Activated CD4-positive, alpha-beta T cell treated with anti-CD3 and anti-CD28 coated beads, Interleukin-10, Interleukin-2, amounts not matched to agents 100 ng/mL and 50 ng/mL, durations not matched to agents 16 hours and 8 hours (primary cell): ENCODE data around the gene RNF181.
"Not testable (repeated sequence)": the region's sequence is repeated elsewhere in the genome, so short reads cannot be mapped to it uniquely, and the experiment has no call there.

ENCODE experiments used
- DNase-seq: peaks from one replicate; pipeline ENCODE4 v3.0.0-alpha.2; 2020

Gene RNF181

GRCh38 chr2:85596486-85597143 is 1.1 kb downstream of the RNF181 start:
- no peak for DNase-seq

DNA sequence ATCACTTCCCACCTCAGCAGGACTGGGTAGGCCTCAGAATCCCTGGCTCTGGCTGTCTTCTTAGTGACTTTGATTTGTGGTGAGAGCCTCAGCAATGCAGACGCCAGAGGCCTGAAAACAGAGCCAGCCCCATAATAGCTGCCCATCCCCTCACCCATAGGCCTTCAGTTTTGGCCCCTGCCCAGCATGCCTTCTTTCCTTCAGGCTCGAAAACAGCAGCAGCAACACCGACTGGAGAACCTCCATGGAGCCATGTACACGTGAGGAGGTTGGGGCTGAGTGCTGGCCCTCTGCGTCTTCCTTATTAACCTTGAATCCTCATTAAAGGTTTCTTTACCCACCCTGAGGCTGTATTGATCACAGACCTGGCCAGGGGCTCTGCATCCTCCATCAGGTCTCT is 1.7 kb downstream of the RNF181 start:
- DNase-seq, result no peak

GRCh38 chr2:85598594-85599340 is 3.2 kb downstream of the RNF181 start:
- no peak for DNase-seq

- no peak for DNase-seq
Observed at GRCh38 chr2:85599468-85600234, 4.1 kb downstream of the RNF181 start.

DNA sequence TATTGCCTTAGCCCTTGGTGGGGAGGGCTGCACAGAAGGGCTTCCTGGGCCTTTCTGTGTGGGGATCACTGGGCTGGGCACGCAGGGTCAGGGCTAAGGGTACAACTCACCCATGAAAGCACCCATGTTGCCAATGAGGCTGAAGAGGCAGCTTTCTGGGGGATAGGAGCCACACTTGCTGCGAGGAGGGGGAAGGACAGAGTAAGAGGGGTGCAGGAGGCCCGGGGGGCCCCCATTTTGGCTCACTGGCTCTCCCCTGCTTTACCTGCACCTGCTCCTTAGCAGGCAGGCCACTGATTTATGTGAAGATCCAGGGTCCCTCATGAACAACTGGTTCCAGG is 4.7 kb downstream of the RNF181 start:
- no peak for DNase-seq

DNA sequence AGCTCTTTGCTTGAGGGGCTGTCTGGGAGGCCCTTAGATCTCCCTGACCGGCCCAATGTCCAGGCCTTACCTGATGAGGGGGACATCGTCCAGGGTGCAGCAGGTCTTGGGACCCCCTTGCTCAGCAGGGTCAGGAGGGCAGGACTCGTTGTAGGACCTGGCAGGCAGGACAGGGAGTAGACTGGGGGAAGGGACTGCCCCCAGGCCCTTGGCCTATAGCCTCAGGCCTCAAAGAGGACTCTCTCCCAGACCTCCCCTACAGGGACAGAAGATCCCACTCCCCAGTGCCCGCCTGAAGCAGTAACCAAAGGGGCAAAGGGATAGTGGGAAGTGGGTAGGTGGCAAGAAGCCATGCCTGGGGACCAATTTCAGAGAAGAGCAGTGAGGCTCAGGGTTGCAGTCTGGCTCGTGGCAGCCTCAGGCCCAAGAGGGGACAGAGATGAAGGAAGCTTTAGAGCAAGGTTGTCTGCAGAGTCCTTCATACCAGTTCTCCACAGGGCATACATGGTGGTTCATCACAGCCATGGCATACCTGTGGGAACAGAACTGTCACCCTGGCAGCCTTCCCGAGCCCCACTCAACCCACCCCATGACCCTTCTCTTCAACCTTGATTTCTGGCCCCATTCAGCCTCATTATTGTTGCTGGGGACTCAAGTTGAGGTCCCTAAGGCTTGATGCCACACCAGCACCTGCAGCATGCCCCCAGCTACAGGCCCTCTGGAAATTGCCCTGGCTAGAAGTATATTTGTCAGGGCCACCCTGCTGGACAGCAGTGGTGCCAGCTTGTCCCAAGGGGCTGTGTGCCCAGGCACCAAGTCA is 5.6 kb downstream of the RNF181 start:
- DNase-seq, result no peak

GRCh38 chr2:85601771-85602475 is 6.4 kb downstream of the RNF181 start:
- DNase-seq, result no peak

DNA sequence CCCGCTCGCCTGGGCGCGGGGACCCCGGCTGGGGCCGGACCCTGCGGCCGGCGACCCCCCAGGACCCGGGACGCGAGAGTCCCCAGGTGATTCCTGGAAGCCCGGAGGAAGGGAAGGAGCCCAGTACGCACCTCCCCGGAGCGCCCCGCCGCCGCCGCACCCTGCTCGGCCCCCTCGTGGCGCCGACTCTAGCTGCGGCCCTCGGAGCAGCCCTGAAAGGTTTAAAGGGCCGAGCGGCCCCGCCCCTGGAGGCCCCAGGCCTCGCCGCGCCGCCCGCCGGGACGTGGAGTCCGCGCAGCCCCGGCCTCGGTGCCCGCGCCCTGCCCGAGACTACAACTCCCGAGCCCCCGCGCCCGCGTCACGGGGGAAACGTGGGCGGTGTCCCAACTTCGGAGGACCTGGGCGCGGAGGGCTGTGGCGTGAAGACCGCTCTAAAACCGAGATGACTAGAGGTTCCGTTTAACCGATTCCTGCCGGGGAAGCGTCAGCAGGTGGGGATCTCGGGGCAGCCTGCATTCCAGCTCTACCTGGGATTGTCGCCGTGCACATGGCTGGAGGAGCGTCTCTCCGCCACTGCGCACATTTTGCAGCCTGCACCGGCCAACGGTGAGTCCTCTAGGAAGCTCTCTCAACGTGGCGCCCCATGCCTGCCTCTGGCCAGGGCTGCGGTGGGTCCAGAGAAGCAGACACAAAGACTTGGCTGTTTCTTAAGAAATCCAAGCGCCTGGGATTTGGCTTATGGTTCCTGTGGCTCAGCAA is 7.1 kb downstream of the RNF181 start, which contains the start of gene TMEM150A:
TMEM150A (minus strand) TSS at position 223 of the 759 bp plus-strand sequence. CDS start 750 bp downstream, outside the sequence.
- DNase-seq, result peak; percentile 90

- not testable (repeated sequence) for DNase-seq
Observed at GRCh38 chr2:85604133-85604444, 8.5 kb downstream of the RNF181 start.

- DNase-seq, result no peak
Observed at GRCh38 chr2:85604568-85605339, 9.2 kb downstream of the RNF181 start.

GRCh38 chr2:85605406-85606115 is 10.0 kb downstream of the RNF181 start:
- no peak for DNase-seq

DNA sequence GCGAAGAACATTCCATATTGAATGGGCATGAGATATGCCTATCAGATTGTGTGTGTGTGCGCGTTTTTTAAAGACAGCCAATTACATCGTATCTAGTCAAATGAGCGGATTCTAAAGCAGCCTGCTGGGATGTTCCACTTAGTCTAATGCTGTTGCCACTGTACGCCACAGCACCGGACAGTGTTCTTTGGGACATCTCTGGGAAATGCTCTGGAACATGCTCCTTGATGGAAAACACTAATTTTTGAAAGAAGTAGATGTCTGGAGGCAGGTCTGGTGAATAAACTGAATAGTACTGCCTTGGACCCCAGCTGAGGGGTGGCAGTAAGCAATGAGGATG is 10.5 kb downstream of the RNF181 start:
- no peak for DNase-seq

GRCh38 chr2:85607268-85608215 is 12.0 kb downstream of the RNF181 start:
- no peak for DNase-seq

DNA sequence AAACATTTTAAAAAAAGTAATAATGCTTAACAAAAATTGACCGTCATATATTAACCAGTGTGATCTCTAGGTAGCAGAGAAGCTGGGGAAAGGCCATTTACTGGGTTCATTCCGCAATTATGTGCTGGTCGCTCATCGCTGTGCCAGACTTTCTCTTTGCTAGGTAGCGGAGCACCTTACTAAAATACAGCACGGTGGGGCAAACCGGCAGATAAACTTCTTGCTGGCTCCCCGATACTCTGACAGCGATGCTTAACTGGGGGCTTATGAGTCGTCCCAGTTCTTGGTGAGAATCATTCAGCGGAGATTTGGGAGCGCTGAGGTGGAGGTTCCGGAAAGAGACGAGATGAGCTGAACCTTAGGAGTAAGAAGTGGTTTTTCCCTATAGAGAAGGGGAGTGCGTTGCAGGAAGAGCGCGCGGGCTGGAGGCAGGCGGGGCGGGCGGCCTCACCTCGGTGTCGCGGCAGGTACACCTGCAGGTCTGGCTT is 15.7 kb downstream of the RNF181 start:
- DNase-seq, result no peak

DNA sequence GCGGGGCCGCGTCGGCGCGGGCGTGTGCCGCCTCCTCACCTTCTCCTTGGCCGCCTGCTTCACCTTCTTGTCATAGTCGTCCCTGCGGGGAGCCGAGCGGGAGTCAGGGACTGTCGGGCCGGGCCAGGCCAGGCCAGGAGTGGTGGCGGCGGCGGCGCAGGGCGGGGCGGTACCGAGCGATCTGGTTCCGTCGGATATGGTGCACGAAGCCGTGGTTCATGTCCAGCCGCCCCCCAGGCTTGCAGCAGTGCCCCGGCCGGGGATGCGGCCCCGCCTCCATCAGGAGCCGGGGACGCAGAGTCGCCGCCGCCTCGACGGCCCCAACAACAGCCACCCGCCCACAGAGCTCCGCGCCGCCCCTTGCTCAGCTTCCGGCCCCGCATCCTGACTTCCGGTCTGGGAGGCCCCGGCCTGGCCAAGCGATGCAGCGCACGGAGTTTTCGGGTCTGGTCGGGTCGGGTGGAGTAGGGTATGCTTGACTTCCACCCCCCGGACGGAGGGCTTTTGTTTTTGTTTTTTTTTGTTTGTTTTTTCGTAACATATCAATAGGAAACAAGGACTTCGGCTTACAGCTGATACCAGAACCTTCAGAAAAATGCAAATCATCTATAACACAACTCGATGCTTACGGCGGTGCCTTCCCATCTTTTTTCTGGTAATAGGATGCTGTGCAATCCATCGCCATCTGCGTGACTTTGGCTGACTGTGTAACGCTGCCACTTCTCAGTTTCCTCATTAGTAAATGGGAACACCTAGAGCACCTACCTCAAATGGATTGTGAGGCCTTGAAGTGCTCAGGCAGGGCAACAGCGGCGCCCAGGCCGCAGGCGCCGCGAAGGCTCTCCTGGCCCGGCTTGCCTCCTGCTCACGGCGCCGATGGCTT is 16.4 kb downstream of the RNF181 start, which contains the start of gene C2orf68:
C2orf68 (minus strand) TSS at position 362 of the 883 bp plus-strand sequence; CDS start at position 280, 82 bp downstream.
- peak; percentile 93 for DNase-seq

DNA sequence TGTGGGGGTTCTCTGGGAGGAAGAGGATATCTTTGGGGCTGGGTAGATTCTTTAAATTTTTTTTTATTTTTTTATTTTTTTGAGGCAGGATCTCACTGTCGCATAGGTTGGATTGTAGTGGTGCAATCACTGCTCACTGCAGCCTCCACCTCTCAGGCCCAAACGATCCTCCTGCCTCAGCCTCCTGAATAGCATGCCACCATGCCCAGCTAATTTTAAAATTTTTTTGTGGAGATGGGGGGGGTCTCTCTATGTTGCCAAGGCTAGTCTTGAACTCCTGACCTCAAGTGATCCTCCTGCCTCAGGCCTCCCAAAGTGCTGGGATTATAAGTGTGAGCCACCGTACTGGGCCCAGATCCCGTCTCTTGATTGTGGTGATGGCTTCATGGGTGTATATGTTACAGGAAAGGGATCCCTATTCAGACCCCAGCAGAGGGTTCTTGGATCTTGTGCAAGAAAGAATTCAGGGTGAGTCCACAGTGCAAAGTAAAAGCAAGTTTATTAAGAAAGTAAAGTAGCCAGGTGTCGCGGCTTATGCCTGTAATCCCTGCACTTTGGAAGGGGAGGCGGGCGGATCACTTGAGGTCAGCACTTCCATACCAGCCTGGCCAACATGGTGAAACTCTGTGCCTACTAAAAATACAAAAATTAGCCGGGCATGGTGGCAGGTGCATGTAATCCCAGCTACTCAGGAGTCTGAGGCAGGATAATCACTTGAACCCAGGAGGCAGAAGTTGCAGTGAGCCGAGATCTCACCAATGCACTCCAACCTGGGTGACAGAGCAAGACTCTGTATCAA is 18.4 kb downstream of the RNF181 start:
- no peak for DNase-seq

GRCh38 chr2:85614757-85615156 is 19.2 kb downstream of the RNF181 start:
- DNase-seq, result peak; percentile 39
